HepG2 (cell line): Measurements from ENCODE around the gene PPP1CA. TPM values are rescaled to one million over a fixed set of nuclear protein-coding genes. Genes with fewer than 3 reads are reported as not detected.

Experiments
- BCL6 ChIP-seq: IDR thresholded peaks from 2 replicates; pipeline ENCODE4 v1.6.1; 2016; ENCODE audit warnings: missing genetic modification reagents, missing compliant biosample characterization
- CCAR2 ChIP-seq: fragments of 200-400 bp; formaldehyde crosslinking; optimal IDR thresholded peaks from 2 replicates; pipeline ENCODE3; 2018; ENCODE audit warnings: low read depth, mild to moderate bottlenecking, low read length, moderate library complexity
- DMTF1 ChIP-seq: sonication (generic); formaldehyde crosslinking; IDR thresholded peaks from 2 replicates; pipeline ENCODE4 v1.4.0; 2020; ENCODE audit warnings: mild to moderate bottlenecking, missing genetic modification reagents
- ELF3 ChIP-seq: IDR thresholded peaks from 2 replicates; pipeline ENCODE4 v1.6.1; 2016; ENCODE audit warnings: missing genetic modification reagents, missing compliant biosample characterization
- ETV6 ChIP-seq: sonication (generic); formaldehyde crosslinking; conservative IDR thresholded peaks from 2 replicates; pipeline ENCODE4 v1.4.0; 2020; ENCODE audit warnings: missing genetic modification reagents
- GLI4 ChIP-seq: sonication (generic); formaldehyde crosslinking; IDR thresholded peaks from 2 replicates; pipeline ENCODE4 v1.5.1; 2020; ENCODE audit warnings: missing genetic modification reagents, mild to moderate bottlenecking, moderate library complexity, borderline replicate concordance
- HIC2 ChIP-seq: sonication (generic); formaldehyde crosslinking; IDR thresholded peaks from 2 replicates; pipeline ENCODE4 v1.9.0; 2022; ENCODE audit warnings: low read depth, missing genetic modification reagents
- HOXA3 ChIP-seq: sonication (generic); formaldehyde crosslinking; IDR thresholded peaks from 2 replicates; pipeline ENCODE4 v1.5.0; 2020; ENCODE audit warnings: missing genetic modification reagents
- HOXA9 ChIP-seq: sonication (generic); formaldehyde crosslinking; IDR thresholded peaks from 2 replicates; pipeline ENCODE4 v1.8.1; 2022; ENCODE audit warnings: missing genetic modification reagents, mild to moderate bottlenecking, moderate library complexity, borderline replicate concordance
- JARID2 ChIP-seq: sonication (generic); formaldehyde crosslinking; IDR thresholded peaks from 2 replicates; pipeline ENCODE4 v1.8.1; 2023; ENCODE audit warnings: missing genetic modification reagents, inconsistent platforms; ENCODE audit not compliant: insufficient replicate concordance
- KLF13 ChIP-seq: sonication (generic); formaldehyde crosslinking; IDR thresholded peaks from 2 replicates; pipeline ENCODE4 v1.4.0; 2020; ENCODE audit warnings: mild to moderate bottlenecking, missing genetic modification reagents
- MED8 ChIP-seq: sonication (generic); formaldehyde crosslinking; IDR thresholded peaks from 2 replicates; pipeline ENCODE4 v1.8.1; 2023; ENCODE audit warnings: mild to moderate bottlenecking, missing genetic modification reagents; ENCODE audit not compliant: insufficient replicate concordance
- MXD4 ChIP-seq: IDR thresholded peaks from 2 replicates; pipeline ENCODE4 v1.6.1; 2016; ENCODE audit warnings: mild to moderate bottlenecking, missing biosample characterization, missing genetic modification reagents
- PHF20 ChIP-seq: sonication (generic); formaldehyde crosslinking; IDR thresholded peaks from 2 replicates; pipeline ENCODE4 v1.5.0; 2020; ENCODE audit warnings: mild to moderate bottlenecking, missing genetic modification reagents
- POLR2A ChIP-seq, 2 experiments: IDR thresholded peaks; 2 replicates each; pipeline ENCODE4 v1.6.1; 2011; ENCODE audit warnings: low read depth in 2 of 2, low read length in 2 of 2, mild to moderate bottlenecking in 1 of 2, moderate library complexity in 1 of 2; ENCODE audit not compliant: insufficient read depth in 1 of 2
- SOX13 ChIP-seq, 3 experiments: fragments of 450-650 bp in 1 of 3; sonication (generic) in 1 of 3; formaldehyde crosslinking in 1 of 3; IDR thresholded peaks in 2 of 3; conservative IDR thresholded peaks in 1 of 3; 2 replicates each; pipeline versions ENCODE4 v1.5.0 to v1.6.1; 2016 to 2020; ENCODE audit warnings: antibody characterized with exemption in 1 of 3, mild to moderate bottlenecking in 1 of 3, missing compliant biosample characterization in 1 of 3, missing genetic modification reagents in 1 of 3, moderate library complexity in 1 of 3
- ZFP82 ChIP-seq: sonication (generic); formaldehyde crosslinking; IDR thresholded peaks from 2 replicates; pipeline ENCODE4 v1.5.1; 2020; ENCODE audit warnings: mild to moderate bottlenecking, missing genetic modification reagents, borderline replicate concordance
- ZNF121 ChIP-seq: sonication (generic); formaldehyde crosslinking; IDR thresholded peaks from 2 replicates; pipeline ENCODE4 v1.5.0; 2020; ENCODE audit warnings: mild to moderate bottlenecking, missing genetic modification reagents
- ZNF335 ChIP-seq: sonication (generic); formaldehyde crosslinking; IDR thresholded peaks from 2 replicates; pipeline ENCODE4 v1.4.0; 2020; ENCODE audit warnings: missing genetic modification reagents
- ZNF441 ChIP-seq: sonication (generic); formaldehyde crosslinking; IDR thresholded peaks from 2 replicates; pipeline ENCODE4 v1.7.0; 2021; ENCODE audit warnings: missing genetic modification reagents, borderline replicate concordance
- polyA plus RNA-seq, 8 experiments: library from polyadenylated mRNA; depleted of rRNA in 3 of 8; stranded (reverse) in 7 of 8; unstranded in 1 of 8; fragments of >200 nt; fragmentation: Illumina TruSeq in 4 of 8; extraction: Trizol in 4 of 8; gene quantifications; 2 replicates each; pipeline versions ENCODE4 v1.2.1 to v1.2.3, GENCODE V29; 2011 to 2016; ENCODE audit warnings: low read depth in 4 of 8, missing spikeins in 1 of 8, mixed read lengths in 1 of 8; ENCODE audit not compliant: insufficient read depth in 1 of 8
- total RNA-seq, 5 experiments: library from RNA; depleted of rRNA; stranded (reverse); fragments of >200 nt; fragmentation: Illumina TruSeq; extraction: Trizol; gene quantifications; 2 replicates each; pipeline ENCODE4 v1.2.3, GENCODE V29; 2016; ENCODE audit warnings: low read depth in 1 of 5
- TF ChIP-seq, protein P1 (sequence below): IDR thresholded peaks from 2 replicates; pipeline ENCODE4 v1.6.1; 2012; ENCODE audit warnings: low read length, improper control_type of control experiment
- TF ChIP-seq, protein P2 (sequence below): sonication (generic); formaldehyde crosslinking; IDR thresholded peaks from 2 replicates; pipeline ENCODE4 v1.4.0; 2020; ENCODE audit warnings: mild to moderate bottlenecking, missing genetic modification reagents

PPP1CA gene
- total and polyA plus RNA-seq, 2 of the 13 experiments (the other 11 are each of a cell fraction or from before 2014, with no cell fraction given): 149 to 170 TPM

DNA sequence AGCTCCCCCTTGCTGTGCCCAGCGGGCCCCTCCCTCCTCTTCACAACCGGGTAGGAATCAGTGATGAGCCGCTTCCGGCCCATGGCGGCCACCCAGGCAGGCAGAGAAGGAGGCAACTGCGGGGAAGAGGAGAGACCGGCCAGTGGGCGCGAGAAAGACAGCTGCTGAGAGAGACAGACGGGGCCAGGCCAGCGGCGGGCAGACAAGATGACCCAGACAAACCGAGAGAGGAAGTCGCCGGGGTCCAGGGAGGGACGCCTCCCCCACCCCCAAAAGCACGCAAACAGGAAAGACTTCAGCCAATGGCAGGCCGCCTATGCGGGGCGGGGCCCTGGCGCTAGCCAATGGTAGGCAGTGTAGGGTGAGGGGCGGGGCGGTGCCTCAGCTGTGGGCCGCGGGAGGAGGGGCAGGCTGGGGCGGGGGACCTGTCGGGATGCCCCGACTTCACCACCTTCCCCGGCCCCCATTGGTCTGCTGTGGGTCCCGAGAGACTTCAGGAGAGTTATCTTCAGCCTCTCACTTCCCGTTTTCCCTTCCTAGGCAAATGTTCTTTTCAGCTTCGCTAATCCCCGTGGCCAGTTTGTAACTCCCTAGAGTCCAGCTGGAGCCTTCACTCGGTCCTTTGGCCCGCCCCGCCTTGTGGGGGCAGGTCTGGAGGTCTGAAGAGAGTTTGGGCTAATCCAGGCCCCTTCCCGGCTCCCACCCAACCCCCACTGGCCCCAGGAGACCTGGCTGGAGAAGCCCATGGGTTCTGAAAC is 48.2 kb downstream of the PPP1CA start, which contains the start of gene POLD4 (continued):
- peak; percentile 62 for TF ChIP-seq HOXA3 (CRISPR knock-in tag)
- no peak for TF ChIP-seq DMTF1 (CRISPR knock-in tag)
- TF ChIP-seq PHF20 (CRISPR knock-in tag): peak; percentile 77
- no peak; the same call in 1 of the 2 replicates for TF ChIP-seq BCL6 (CRISPR knock-in tag)
- TF ChIP-seq MXD4 (CRISPR knock-in tag): no peak; the same call in 1 of the 2 replicates
- TF ChIP-seq KLF13 (CRISPR knock-in tag): no peak
- no peak for TF ChIP-seq ZNF121 (CRISPR knock-in tag)
- peak; percentile 68 to 85 for TF ChIP-seq POLR2A (IDR thresholded peaks at IDR 0.05; ENCODE audit: insufficient read depth in 1 of 2, low read depth in 2 of 2, low read length in 2 of 2)
- TF ChIP-seq SOX13 (IDR thresholded peaks at IDR 0.05): no peak
- TF ChIP-seq SOX13 (CRISPR knock-in tag; conservative IDR thresholded peaks at IDR 0.05 in 1 of 2, IDR thresholded peaks at IDR 0.05 in 1 of 2): no peak
- TF ChIP-seq GLI4 (CRISPR knock-in tag): peak; percentile 33; the same call in 1 of the 2 replicates
- peak; percentile 65 for TF ChIP-seq ELF3 (CRISPR knock-in tag)
- peak; percentile 80; the same call in 1 of the 2 replicates for TF ChIP-seq HIC2 (CRISPR knock-in tag)
- peak; percentile 29; the same call in 1 of the 2 replicates for TF ChIP-seq ZNF441
- no peak for TF ChIP-seq ZFP82 (CRISPR knock-in tag)
- TF ChIP-seq MED8 (CRISPR knock-in tag): no peak
- TF ChIP-seq, protein P1, sequence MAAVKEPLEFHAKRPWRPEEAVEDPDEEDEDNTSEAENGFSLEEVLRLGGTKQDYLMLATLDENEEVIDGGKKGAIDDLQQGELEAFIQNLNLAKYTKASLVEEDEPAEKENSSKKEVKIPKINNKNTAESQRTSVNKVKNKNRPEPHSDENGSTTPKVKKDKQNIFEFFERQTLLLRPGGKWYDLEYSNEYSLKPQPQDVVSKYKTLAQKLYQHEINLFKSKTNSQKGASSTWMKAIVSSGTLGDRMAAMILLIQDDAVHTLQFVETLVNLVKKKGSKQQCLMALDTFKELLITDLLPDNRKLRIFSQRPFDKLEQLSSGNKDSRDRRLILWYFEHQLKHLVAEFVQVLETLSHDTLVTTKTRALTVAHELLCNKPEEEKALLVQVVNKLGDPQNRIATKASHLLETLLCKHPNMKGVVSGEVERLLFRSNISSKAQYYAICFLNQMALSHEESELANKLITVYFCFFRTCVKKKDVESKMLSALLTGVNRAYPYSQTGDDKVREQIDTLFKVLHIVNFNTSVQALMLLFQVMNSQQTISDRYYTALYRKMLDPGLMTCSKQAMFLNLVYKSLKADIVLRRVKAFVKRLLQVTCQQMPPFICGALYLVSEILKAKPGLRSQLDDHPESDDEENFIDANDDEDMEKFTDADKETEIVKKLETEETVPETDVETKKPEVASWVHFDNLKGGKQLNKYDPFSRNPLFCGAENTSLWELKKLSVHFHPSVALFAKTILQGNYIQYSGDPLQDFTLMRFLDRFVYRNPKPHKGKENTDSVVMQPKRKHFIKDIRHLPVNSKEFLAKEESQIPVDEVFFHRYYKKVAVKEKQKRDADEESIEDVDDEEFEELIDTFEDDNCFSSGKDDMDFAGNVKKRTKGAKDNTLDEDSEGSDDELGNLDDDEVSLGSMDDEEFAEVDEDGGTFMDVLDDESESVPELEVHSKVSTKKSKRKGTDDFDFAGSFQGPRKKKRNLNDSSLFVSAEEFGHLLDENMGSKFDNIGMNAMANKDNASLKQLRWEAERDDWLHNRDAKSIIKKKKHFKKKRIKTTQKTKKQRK: no peak
- TF ChIP-seq JARID2 (CRISPR knock-in tag): peak; percentile 34
- TF ChIP-seq ETV6: no peak
- TF ChIP-seq CCAR2: no peak
- TF ChIP-seq, protein P2, sequence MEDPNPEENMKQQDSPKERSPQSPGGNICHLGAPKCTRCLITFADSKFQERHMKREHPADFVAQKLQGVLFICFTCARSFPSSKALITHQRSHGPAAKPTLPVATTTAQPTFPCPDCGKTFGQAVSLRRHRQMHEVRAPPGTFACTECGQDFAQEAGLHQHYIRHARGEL (CRISPR knock-in tag): no peak
- TF ChIP-seq HOXA9: no peak
- TF ChIP-seq ZNF335 (CRISPR knock-in tag): no peak
